Left colon (tissue), 2 donors: Measurements from ENCODE around the gene PCID2. TPM values are rescaled to one million over a fixed set of nuclear protein-coding genes. Genes with fewer than 3 reads are reported as not detected.
"Not testable (repeated sequence)": the region's sequence is repeated elsewhere in the genome, so short reads cannot be mapped to it uniquely, and the experiment has no call there.

Experiments
- ATAC-seq: fragments of 200-7000 bp; cut with Tn5 transposase; one replicate; pipeline ENCODE4 v1.9.1; 2020; ENCODE audit warnings: mild to moderate bottlenecking, moderate library complexity
- DNase-seq, 2 donors: peaks; one replicate each; pipeline ENCODE4 v3.0.0-alpha.2; 2020
- intact Hi-C, 2 donors: fragments of 100-400 bp; cut with DNase I in 1 of 2; cut with micrococcal nuclease in 1 of 2; formaldehyde crosslinking; loops; one replicate each; pipeline versions ENCODE4 v1.11.2 to v1.14.0; 2022; cut with DNase I, micrococcal nuclease
- long read RNA-seq: library from polyadenylated mRNA; unstranded; transcript quantifications from one replicate; pipeline ENCODE4 v2.0.0, GENCODE V29; 2021
- total RNA-seq, 2 donors: library from RNA; stranded (reverse); fragmentation: NEBNext Ultra II Directional; extraction: Animal tissue kit (Norgen Biotek cat#: 25700); gene quantifications; one replicate each; pipeline ENCODE4 v1.2.1, GENCODE V29; 2021
- donor health status: DM: no; HTN: no; CAD: no.
- donor health status: DM: yes; HTN: yes; CAD: no.

The PCID2 gene
- total RNA-seq = 10 to 100 TPM; 23.3 to 26.3 TPM
- long read RNA-seq, transcript PCID2-202 (14 exons, 1,898 nt) = major isoform, 28 of 49 reads
- long read RNA-seq, transcript PCID2-205 (15 exons, 1,654 nt) = minor isoform, 8 of 49 reads
- long read RNA-seq, partial matches to known transcripts = 2 of 49 reads
- long read RNA-seq, other reads (novel, unspliced or antisense) = 5 of 49 reads

DNA sequence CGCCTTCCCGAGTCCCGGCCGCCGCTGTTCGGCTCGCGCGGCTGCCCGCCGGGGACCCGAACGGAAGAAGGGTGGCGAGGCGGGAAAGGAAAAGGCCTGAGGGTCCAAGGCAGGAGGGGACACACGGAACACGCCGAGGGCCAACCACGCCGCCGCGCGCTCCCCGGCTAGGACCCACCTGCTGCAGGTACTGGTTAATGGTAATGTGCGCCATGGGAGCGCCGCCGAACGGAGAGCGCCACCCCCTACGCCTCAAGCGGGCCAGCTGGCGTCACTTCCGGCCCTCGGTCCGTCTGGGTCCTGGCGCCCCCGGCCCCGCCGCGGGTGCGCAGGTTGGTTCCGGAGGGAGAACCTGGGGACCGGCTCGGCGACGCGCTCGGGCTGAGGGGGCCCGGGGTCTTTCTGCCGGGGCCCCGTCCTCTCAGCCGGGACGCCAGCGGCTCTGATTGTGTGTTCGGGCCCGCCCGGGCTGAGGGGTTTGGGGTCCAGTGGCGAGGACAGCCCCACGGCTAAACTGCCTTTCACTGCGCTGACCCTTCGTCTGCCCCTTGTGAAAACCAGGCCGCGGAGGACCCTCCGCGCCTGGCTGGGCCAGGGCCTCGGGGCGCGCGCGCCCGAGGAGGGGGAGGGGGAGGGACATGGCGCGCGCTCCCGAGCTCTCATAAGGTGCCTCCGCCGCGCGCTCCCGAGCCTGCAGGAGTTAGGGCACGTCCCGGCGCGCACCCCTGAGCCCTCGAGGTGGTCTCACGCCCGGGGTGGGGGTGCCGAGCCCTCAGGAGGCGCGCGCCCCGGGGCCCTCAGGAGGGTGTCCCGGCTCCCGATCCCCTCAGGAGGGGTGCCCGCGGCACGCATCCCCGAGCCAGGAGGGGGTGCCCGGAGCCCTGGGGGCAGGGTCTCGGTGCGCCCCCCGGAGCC, at the start of gene PCID2:
PCID2 (minus strand) TSS at position 249 of the 915 bp plus-strand sequence; CDS start at position 214, 35 bp downstream.
- DNase-seq (peak; percentile 87 to 93), ATAC-seq (peak; percentile 86)
- intact Hi-C loops = no loop called here

DNA sequence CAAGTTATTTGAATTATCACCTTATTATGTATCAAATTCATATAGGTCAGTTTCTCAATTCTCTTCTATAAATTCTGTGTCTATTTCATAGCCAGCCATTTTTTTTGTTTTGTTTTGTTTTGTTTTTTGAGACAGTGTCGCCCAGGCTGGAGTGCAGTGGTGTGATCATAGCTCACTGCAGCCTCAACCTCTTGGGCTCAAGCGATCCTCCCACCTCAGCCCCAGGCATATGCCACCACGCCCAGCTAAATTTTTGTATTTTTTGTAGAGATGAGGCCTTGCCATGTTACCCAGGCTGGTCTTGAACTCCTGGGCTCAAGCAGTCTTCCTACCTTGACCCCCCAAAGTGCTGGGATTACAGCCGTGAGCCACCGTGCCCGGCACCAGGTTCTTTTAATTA, 49.4 kb upstream of the PCID2 start:
- ATAC-seq, intact Hi-C loops, DNase-seq: not testable (repeated sequence)

DNA sequence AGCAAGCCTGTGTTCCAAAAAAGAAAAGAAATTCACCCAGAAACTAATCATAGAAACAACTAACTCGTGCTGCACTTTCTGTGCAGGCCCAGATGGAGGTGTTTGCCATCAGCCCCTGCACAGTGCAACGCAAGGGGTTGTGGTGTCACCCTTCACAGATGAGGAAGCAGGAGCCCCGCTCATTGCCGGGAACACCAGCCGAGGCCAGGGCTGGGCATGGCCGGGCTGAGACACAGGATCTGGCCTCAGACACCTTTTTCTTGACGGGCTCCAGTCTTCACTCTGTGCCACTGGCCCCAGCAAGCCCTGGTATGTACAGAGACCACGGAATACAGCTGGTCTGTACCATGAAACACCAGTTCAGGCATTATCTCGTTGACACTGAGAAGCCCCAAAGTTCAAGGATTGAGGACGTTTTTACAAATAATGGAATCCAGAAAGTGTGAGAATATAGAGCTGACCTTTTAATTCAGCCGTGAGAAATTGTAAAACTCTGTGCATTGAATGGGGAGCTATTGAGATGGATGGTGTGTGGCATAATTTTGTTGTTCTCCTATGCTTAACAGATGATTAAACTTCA, 44.1 kb upstream of the PCID2 start:
- ATAC-seq (no peak), DNase-seq (no peak)
- intact Hi-C loops = no loop called here

DNA sequence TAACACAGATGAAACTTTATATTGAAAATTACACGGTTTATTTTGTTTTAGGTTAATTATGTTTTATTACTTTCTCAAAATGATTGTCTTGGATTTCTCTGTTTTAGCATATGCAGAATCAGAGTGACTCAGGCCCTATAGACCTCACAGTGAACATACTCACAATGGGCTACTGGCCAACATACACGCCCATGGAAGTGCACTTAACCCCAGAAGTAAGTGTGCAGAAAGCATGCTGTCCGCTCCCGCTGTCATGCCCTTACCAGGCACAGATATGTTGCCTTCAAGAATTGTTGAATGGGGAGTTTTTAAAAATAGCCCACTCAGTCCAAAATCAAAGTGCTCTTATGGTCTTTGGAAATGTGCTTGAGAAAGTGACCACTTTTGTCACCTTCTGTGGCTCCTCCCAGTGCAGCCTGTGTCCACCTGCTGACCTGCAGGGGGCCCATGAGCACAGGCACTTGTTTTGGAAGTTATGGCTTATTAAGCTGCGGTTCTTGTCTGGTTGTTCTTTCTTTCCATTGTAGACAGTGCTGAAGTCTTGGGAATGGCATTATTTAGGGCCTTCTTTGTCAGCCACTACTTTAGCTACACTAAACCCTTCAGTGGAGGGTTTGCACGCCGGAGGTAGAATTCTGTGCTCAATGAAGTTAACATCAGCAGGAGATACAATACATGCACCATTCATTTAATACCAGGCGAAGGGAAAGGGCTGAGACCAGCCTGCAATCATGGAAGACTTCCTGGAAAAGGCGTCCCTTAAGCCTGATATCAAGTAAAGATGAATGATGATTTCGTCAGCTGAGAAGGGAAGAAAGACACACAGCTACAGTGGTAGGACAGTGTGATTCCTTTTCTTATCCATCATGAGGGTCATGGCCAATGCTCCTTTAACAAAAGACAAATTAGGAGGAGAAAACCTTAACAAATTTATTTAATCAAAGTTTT, 37.7 kb upstream of the PCID2 start:
- intact Hi-C loops = no loop called here
- ATAC-seq (peak; percentile 32), DNase-seq (no peak)

DNA sequence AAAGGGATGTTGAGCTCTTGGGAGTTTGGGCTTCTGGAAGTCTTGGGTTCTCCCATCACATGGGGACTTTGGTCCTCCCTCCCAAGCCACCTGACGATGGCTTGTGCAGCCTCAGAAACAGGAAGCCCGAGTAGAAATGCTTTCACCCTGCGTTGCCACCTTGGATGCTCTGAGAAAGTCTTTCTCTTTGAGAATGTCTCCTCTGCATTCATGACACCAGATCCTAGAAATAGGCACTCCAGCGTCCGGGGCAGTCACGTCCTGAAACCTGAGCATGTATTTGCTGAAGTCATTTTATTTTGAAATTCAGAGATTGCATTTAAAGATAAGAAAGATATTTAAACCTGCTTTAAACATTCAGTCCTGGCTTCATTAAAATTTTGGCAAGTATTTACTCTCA, 35.4 kb upstream of the PCID2 start:
- DNase-seq (no peak), ATAC-seq (no peak)
- intact Hi-C loops = no loop called here

DNA sequence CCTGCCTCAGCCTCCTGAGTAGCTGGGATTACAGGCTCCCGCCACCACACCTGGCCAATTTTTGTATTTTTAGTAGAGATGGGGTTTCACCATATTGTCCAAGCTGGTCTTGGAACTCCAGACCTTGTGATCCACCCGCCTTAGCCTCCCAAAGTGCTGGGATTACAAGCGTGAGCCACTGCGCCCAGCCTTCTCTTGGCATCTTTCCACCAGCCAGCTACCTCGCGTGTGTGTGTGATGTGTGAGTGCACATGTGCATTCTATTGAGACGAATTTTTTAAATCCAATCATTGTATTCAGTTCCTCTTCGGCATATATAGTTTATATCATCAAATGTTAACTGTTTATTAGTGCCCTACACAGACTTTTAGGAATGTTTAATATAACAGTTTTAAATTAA, 33.2 kb upstream of the PCID2 start:
- ATAC-seq, DNase-seq, intact Hi-C loops: not testable (repeated sequence)

DNA sequence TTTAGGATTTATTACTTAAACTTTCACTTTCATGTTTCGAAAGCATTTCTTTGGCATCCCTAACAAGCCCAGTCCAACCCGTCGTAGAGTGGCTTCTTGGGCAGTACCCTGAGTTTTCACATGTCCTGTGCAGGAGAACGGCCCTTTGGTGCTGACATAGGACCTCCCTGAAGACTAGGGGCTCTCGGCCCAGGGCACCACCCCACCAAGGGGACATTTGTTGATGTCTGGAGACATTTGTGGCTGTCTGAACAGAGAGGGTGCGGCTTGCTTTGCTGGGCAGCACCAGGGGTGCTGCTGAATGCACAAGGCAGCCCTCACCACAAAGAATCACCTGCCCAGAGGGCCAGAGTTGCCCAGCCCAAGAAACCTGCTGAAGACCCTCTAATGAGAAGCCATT, 31.5 kb upstream of the PCID2 start:
- intact Hi-C loops = no loop called here
- DNase-seq = no peak
- no peak for ATAC-seq

DNA sequence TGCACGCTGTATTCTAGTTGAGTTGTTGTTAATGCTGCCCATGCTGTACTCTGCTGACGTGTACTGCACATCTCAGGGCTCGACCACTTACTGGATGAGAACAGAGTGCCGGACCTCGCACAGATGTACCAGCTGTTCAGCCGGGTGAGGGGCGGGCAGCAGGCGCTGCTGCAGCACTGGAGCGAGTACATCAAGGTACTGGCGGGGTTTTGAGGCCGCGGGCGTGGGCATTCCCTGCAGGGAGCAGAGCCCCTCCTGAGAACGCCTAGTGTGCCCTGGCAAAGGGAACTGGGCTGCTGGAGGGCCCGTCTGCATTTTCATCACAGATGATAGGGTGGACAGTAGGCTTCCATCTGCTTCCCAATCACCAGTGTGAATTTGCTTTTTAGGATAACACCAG, 30.9 kb upstream of the PCID2 start:
- DNase-seq = no peak
- ATAC-seq = no peak
- intact Hi-C loops = no loop called here

DNA sequence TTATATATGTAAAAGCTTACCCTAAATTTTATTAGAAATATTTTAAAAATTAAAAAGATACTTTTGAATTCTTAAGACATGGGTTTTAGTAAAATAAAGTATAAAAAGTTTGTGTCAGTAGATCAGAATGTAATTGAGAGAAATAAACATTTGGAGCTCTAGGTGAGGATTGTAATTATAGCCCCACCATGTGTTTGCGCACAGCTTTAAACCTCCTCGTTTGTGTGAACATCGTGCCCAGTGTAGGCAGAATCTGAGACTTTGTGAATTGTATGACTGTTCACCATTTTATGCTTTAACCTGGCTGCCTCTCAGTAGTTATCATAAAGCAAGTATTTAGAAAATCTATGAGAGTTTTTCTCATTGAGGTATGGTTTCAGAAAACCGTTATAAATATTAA, 30.1 kb upstream of the PCID2 start:
- no peak for DNase-seq
- no peak for ATAC-seq
- intact Hi-C loops = no loop called here

DNA sequence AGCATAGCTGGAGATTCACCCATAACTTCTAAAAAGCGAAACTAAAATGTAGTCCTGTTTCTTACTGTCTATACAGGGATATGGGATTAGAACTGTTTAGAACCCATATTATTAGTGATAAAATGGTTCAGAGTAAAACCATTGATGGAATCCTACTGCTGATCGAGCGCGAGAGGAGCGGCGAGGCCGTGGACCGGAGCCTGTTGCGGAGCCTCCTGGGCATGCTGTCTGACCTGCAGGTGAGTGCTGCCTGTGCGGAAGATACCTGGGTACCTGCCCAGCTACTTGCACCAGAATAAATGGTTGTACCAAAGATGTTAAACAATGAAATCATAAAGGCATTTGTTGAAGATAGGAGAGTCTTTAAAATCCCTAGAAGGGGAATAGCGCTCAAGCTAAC, 24.6 kb upstream of the PCID2 start:
- ATAC-seq = no peak
- no peak for DNase-seq
- intact Hi-C loops = no loop called here

DNA sequence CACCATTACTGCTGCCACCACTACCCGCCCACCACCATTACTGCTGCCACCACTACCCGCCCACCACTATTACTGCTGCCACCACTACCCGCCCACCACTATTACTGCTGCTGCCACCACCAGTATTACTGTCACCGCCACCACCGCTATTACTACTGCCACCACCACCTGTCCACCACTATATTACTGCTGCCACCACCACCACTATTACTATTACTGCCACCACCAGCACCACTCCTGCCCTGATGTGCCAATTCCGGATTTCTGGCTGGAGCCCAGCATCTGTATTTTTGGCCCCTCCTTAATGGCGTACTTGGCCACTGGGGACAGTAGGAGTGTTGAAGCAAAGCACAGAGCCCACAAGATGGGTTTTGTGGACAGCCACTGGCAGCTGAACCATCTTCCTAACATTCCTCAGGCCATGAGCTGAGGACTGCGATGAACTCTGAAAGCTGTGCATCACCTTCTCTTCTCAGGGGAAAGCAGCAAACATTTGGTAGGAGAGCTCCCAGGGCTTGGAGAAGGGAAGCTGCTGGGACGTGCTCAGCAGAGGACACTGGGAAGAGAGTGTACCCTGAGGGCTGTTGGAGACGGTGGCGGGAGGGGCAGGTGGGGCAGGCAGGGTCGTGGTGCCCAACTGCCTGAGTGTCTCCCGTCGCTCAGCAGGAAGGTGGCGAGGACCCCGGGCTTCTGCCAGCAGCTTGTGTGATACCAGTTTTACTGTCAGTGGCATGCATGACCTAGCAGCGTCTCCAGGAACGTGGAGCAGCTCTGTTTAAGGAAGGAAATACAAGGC, 23.9 kb upstream of the PCID2 start:
- intact Hi-C loops = no loop called here
- no peak for ATAC-seq
- DNase-seq = no peak

DNA sequence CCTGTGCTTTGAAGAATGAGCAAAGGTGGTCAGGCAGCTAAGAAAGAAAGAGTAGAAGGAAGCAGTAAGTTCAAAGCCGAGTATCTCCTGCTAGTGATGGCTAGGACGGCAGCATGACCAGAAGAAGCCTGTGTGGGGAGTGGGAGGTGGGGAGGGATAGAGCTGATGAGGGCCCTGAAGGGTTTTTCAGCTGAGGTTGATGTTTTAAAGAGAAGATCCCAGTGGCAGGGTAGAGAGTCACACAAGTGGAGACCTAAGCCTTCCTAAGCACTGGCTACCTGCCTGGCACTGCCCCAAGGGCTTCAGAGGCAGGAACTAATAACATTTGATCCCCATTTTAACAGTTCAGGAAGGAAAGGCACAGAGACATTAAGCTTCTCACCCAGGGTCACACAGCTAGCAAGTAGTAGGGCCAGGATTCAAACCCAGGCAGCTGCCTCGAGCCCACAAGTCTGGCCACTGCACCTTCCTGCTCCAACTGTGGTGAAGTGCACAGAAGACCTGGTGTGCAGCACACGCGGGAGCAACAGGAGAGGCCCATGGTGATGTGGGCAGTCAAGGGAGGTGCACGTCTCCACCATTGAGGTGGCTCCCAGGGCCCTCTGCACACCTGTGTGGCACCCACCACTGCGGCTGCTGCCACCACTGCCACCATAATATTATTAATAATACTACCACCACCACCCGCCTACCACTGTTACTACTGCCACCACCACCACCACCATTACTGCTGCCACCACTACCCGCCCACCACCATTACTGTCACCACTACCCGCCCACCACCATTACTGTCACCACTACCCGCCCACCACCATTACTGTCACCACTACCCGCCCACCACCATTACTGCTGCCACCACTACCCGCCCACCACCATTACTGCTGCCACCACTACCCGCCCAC, 23.1 kb upstream of the PCID2 start:
- intact Hi-C loops = no loop called here
- ATAC-seq (no peak), DNase-seq (no peak)

DNA sequence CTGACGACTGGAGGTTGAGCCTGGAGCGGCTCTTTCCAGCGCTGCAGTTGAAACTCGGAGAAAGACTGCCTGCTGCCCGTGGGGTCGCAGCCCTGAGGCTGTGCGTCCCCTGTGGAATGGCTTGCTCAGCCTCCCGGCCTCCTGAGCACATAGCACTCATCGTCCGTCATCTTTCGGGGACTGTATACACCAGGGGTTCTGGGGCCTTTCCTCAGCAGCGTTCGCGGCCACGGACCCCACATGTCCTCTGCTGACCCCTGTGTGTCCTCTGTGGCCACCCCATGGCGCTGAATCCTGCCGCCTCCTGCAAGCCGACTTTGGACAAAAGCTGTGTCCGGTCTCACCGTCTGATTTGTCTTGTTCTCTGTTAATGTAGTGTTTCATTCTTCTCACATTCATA, 21.3 kb upstream of the PCID2 start:
- ATAC-seq (no peak), DNase-seq (no peak)
- intact Hi-C loops = no loop called here

DNA sequence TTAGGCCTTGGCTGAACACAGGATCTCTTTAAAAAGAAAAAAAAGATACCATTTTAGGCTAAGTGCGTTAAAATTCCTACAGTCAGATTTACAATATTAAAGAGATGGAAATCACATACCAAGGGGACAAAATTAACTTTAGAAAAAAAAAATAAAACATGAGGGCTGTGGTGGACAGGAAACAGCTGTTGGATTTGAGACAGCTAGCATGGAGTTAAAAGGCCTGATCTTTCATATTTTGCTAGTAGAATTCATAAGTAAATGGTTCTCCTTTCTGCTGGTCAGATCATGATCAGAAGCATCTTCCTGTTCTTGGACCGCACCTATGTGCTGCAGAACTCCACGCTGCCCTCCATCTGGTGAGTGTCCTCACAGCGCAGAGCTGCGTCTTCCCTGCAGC, 20.7 kb upstream of the PCID2 start:
- intact Hi-C loops = no loop called here
- no peak for DNase-seq
- no peak for ATAC-seq

DNA sequence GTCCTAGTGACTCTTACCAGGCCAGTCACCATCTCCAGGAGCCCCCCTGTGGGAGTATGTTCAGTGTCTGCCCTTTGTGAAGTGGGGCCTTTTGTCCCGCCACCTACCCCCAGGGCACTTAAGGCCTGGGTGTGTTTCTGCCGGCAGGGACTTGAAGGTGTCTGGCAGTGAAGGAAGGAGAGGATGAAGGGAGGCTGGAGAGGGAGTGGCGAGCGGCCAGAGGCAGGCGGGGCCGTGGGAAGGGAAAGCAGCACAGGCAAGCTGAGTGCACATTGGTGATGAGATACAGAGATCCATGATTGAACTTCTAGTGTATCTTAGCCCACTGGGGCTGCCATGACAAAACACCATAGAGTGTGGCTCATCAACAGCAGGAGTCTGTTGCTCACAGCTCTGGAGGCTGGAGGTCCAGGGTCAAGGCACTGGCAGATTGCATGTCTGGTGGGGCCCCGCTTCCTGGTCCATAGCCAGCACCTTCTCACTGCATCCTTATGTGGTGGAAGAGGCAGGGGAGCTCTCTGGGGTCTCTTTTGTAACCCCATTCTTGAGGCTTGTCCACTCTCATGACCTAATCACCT, 18.5 kb upstream of the PCID2 start:
- ATAC-seq = no peak
- DNase-seq = no peak
- intact Hi-C loops = no loop called here

DNA sequence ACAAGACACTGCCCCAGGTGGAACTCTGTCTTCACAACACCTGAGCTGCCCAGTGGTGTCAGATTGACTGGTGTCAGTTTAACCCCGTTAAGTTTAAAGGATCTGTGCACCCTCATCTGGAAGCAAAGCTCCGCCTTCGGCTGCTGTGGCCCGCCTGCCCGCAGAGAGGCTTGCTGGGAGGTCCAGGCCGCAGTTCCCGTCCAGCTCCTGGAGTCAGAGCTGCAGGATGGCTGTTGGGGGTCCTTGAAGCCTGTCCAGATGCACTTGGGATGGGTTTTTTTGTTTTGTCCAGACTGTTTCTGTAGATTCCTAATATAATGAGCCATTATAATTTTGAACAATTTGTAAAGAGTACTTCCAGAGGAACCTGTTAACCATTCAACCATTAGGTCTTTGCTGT, 17.0 kb upstream of the PCID2 start:
- intact Hi-C loops = no loop called here
- DNase-seq (no peak), ATAC-seq (no peak)

DNA sequence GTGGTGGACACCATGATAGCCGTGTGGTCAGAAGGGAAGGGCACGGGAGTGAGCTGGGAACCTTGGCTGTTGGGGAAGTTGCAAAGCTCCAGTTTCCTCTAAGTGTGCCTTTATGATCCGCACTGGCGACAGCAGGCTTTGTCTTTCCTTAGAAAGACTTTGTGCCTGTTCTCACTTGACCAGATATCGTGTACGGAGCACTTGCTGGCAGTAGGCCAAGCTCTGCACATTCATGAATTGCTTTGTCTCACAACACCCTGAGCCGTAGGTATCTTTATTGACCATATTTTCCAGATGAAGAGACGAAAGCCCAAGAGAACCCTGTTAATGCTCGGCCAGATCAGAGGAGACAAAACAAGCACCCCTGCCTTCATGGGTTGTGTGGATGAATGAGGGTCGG, 16.0 kb upstream of the PCID2 start:
- intact Hi-C loops = no loop called here
- peak; percentile 12 for ATAC-seq
- DNase-seq = no peak
